Liver (tissue), 3 donors: ENCODE measurements around the gene ERVMER34-1.

ENCODE experiments used
- EGR1 ChIP-seq, 2 donors: IDR thresholded peaks; 2 replicates each; pipeline ENCODE4 v1.6.1; 2016 to 2018; ENCODE audit warnings: antibody characterized with exemption in 2 of 2, low read depth in 2 of 2
- FOXA1 ChIP-seq: IDR thresholded peaks from 2 replicates; pipeline ENCODE4 v1.6.1; 2016; ENCODE audit warnings: antibody characterized with exemption
- GABPA ChIP-seq, 2 donors: IDR thresholded peaks in 1 of 2; conservative IDR thresholded peaks in 1 of 2; 2 replicates each; pipeline ENCODE4 v1.6.1; 2016; ENCODE audit warnings: antibody characterized with exemption in 2 of 2, mild to moderate bottlenecking in 1 of 2, moderate library complexity in 1 of 2
- JUND ChIP-seq, 2 donors: IDR thresholded peaks; 2 replicates each; pipeline ENCODE4 v1.6.1; 2016; ENCODE audit warnings: antibody characterized with exemption in 2 of 2
- NR2F2 ChIP-seq: IDR thresholded peaks from 2 replicates; pipeline ENCODE4 v1.6.1; 2016; ENCODE audit warnings: antibody characterized with exemption
- RXRA ChIP-seq, 2 donors: IDR thresholded peaks; 2 replicates each; pipeline ENCODE4 v1.6.1; 2017 to 2018; ENCODE audit warnings: antibody characterized with exemption in 2 of 2, mild to moderate bottlenecking in 1 of 2
- SP1 ChIP-seq: IDR thresholded peaks from 2 replicates; pipeline ENCODE4 v1.6.1; 2018; ENCODE audit warnings: antibody characterized with exemption, mild to moderate bottlenecking
- TAF1 ChIP-seq: conservative IDR thresholded peaks from 2 replicates; pipeline ENCODE4 v1.6.1; 2016; ENCODE audit warnings: antibody characterized with exemption, mild to moderate bottlenecking
- YY1 ChIP-seq: IDR thresholded peaks from 2 replicates; pipeline ENCODE4 v1.6.1; 2016; ENCODE audit warnings: antibody characterized with exemption, mild to moderate bottlenecking
- TF ChIP-seq, protein P1 (sequence below): fragments of 150-350 bp; IDR thresholded peaks from 2 replicates; pipeline ENCODE4 v1.5.1; 2017; ENCODE audit warnings: improper control_type of control experiment, low read depth, low read length; ENCODE audit not compliant: missing input control
- TF ChIP-seq, protein P2 (sequence below): IDR thresholded peaks from 2 replicates; pipeline ENCODE4 v1.6.1; 2016; ENCODE audit warnings: antibody characterized with exemption, mild to moderate bottlenecking
- TF ChIP-seq, protein P3 (sequence below): IDR thresholded peaks from 2 replicates; pipeline ENCODE4 v1.6.1; 2016; ENCODE audit warnings: antibody characterized with exemption
- TF ChIP-seq, protein P4 (sequence below): IDR thresholded peaks from 2 replicates; pipeline ENCODE4 v1.6.1; 2016; ENCODE audit warnings: antibody characterized with exemption
- donor health status: healthy.
- donor health status: healthy.

DNA sequence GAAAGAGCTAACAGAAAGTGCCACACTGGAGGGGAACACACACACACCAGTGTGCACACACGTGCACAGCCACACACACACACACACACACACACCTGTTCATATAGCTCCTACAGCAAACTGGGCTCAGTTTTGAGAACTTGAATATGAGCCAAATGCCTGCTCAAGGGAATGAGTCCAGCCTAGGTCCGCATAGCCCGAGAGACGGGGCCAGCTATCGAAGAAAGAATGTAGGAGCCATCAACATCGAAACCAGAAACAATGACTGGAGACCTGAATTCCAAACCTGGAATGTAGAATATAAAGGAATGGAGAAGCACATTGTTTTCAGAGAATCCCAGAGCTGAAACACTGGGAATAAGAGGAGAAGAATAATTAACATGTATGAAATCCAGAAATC lies 37.6 kb upstream of the ERVMER34-1 start:
- TF ChIP-seq, protein P1, sequence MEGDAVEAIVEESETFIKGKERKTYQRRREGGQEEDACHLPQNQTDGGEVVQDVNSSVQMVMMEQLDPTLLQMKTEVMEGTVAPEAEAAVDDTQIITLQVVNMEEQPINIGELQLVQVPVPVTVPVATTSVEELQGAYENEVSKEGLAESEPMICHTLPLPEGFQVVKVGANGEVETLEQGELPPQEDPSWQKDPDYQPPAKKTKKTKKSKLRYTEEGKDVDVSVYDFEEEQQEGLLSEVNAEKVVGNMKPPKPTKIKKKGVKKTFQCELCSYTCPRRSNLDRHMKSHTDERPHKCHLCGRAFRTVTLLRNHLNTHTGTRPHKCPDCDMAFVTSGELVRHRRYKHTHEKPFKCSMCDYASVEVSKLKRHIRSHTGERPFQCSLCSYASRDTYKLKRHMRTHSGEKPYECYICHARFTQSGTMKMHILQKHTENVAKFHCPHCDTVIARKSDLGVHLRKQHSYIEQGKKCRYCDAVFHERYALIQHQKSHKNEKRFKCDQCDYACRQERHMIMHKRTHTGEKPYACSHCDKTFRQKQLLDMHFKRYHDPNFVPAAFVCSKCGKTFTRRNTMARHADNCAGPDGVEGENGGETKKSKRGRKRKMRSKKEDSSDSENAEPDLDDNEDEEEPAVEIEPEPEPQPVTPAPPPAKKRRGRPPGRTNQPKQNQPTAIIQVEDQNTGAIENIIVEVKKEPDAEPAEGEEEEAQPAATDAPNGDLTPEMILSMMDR, result no peak
- TF ChIP-seq, protein P2, sequence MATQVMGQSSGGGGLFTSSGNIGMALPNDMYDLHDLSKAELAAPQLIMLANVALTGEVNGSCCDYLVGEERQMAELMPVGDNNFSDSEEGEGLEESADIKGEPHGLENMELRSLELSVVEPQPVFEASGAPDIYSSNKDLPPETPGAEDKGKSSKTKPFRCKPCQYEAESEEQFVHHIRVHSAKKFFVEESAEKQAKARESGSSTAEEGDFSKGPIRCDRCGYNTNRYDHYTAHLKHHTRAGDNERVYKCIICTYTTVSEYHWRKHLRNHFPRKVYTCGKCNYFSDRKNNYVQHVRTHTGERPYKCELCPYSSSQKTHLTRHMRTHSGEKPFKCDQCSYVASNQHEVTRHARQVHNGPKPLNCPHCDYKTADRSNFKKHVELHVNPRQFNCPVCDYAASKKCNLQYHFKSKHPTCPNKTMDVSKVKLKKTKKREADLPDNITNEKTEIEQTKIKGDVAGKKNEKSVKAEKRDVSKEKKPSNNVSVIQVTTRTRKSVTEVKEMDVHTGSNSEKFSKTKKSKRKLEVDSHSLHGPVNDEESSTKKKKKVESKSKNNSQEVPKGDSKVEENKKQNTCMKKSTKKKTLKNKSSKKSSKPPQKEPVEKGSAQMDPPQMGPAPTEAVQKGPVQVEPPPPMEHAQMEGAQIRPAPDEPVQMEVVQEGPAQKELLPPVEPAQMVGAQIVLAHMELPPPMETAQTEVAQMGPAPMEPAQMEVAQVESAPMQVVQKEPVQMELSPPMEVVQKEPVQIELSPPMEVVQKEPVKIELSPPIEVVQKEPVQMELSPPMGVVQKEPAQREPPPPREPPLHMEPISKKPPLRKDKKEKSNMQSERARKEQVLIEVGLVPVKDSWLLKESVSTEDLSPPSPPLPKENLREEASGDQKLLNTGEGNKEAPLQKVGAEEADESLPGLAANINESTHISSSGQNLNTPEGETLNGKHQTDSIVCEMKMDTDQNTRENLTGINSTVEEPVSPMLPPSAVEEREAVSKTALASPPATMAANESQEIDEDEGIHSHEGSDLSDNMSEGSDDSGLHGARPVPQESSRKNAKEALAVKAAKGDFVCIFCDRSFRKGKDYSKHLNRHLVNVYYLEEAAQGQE, result no peak
- no peak for TF ChIP-seq TAF1
- no peak for TF ChIP-seq SP1
- no peak for TF ChIP-seq GABPA (IDR thresholded peaks at IDR 0.05 in 1 of 2, conservative IDR thresholded peaks at IDR 0.05 in 1 of 2)
- TF ChIP-seq, protein P3, sequence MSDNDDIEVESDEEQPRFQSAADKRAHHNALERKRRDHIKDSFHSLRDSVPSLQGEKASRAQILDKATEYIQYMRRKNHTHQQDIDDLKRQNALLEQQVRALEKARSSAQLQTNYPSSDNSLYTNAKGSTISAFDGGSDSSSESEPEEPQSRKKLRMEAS, result no peak
- TF ChIP-seq, protein P4, sequence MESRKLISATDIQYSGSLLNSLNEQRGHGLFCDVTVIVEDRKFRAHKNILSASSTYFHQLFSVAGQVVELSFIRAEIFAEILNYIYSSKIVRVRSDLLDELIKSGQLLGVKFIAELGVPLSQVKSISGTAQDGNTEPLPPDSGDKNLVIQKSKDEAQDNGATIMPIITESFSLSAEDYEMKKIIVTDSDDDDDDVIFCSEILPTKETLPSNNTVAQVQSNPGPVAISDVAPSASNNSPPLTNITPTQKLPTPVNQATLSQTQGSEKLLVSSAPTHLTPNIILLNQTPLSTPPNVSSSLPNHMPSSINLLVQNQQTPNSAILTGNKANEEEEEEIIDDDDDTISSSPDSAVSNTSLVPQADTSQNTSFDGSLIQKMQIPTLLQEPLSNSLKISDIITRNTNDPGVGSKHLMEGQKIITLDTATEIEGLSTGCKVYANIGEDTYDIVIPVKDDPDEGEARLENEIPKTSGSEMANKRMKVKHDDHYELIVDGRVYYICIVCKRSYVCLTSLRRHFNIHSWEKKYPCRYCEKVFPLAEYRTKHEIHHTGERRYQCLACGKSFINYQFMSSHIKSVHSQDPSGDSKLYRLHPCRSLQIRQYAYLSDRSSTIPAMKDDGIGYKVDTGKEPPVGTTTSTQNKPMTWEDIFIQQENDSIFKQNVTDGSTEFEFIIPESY, result no peak
- no peak for TF ChIP-seq JUND (IDR thresholded peaks at IDR 0.05)
- TF ChIP-seq YY1, result no peak
- no peak for TF ChIP-seq NR2F2
- no peak for TF ChIP-seq EGR1 (IDR thresholded peaks at IDR 0.05; ENCODE audit: low read depth in 2 of 2)
- no peak for TF ChIP-seq RXRA (IDR thresholded peaks at IDR 0.05)
- TF ChIP-seq FOXA1, result no peak
